ENCODE data around the gene ELOVL6.

- TF ChIP-seq CTCF (IDR thresholded peaks at IDR 0.05) (no peak), POLR2A (IDR thresholded peaks at IDR 0.05) (no peak), POLR2AphosphoS5 (IDR thresholded peaks at IDR 0.05) (no peak)
These were observed 42.8 kb downstream of the ELOVL6 start for GRCh38 chr4:110155654-110156053.
